Liver (tissue), 3 donors: ENCODE measurements around the gene PLXDC1.

ENCODE experiments used
- CTCF ChIP-seq: fragments of 150-350 bp; IDR thresholded peaks from 2 replicates; pipeline ENCODE4 v1.5.1; 2017; ENCODE audit warnings: improper control_type of control experiment, low read depth, low read length; ENCODE audit not compliant: missing input control
- JUND ChIP-seq, 2 donors: IDR thresholded peaks; 2 replicates each; pipeline ENCODE4 v1.6.1; 2016; ENCODE audit warnings: antibody characterized with exemption in 2 of 2
- RAD21 ChIP-seq, 2 donors: IDR thresholded peaks; 2 replicates each; pipeline ENCODE4 v1.6.1; 2016; ENCODE audit warnings: antibody characterized with exemption in 2 of 2, mild to moderate bottlenecking in 2 of 2
- REST ChIP-seq: IDR thresholded peaks from 2 replicates; pipeline ENCODE4 v1.6.1; 2016; ENCODE audit warnings: antibody characterized with exemption, mild to moderate bottlenecking
- SP1 ChIP-seq: IDR thresholded peaks from 2 replicates; pipeline ENCODE4 v1.6.1; 2018; ENCODE audit warnings: antibody characterized with exemption, mild to moderate bottlenecking
- TAF1 ChIP-seq: conservative IDR thresholded peaks from 2 replicates; pipeline ENCODE4 v1.6.1; 2016; ENCODE audit warnings: antibody characterized with exemption, mild to moderate bottlenecking
- YY1 ChIP-seq: IDR thresholded peaks from 2 replicates; pipeline ENCODE4 v1.6.1; 2016; ENCODE audit warnings: antibody characterized with exemption, mild to moderate bottlenecking
- TF ChIP-seq, protein P1 (sequence below): IDR thresholded peaks from 2 replicates; pipeline ENCODE4 v1.6.1; 2016; ENCODE audit warnings: antibody characterized with exemption
- donor health status: healthy.
- donor health status: healthy.

- TF ChIP-seq, protein P1, sequence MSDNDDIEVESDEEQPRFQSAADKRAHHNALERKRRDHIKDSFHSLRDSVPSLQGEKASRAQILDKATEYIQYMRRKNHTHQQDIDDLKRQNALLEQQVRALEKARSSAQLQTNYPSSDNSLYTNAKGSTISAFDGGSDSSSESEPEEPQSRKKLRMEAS: no peak
- TF ChIP-seq REST (no peak), CTCF (no peak), JUND (IDR thresholded peaks at IDR 0.05) (no peak), SP1 (no peak), RAD21 (IDR thresholded peaks at IDR 0.05) (no peak), YY1 (no peak), TAF1 (no peak)
Observed at GRCh38 chr17:39125143-39125875, 26.1 kb downstream of the PLXDC1 start.
